ENCODE measurements around the gene SSBP3.

SSBP3 gene

GRCh38 chr1:54371038-54371941 lies 34.9 kb downstream of the SSBP3 start:
- Histone ChIP-seq H3K27me3 (ENCODE audit: control insufficient read depth in 1 of 2, insufficient read depth in 2 of 2, low read length in 2 of 2) (no peaks in the 10 kb centered on the region), H3K27ac (ENCODE audit: low read length) (no peak overlapping the region), H3K4me1 (ENCODE audit: control insufficient read depth, insufficient read depth, low read length) (peaks cover 48% of the 10 kb centered on the region), H3K9ac (ENCODE audit: low read length in 2 of 2) (no peak overlapping the region), H3K9me3 (ENCODE audit: control insufficient read depth in 2 of 2, low read length in 2 of 2) (no peaks in the 10 kb centered on the region), H3K36me3 (ENCODE audit: control insufficient read depth in 2 of 2, insufficient read depth in 2 of 2, low read length in 2 of 2) (no peaks in the 10 kb centered on the region), H3K4me3 (ENCODE audit: low read length in 2 of 2) (no peak overlapping the region)

- Histone ChIP-seq H3K4me1 (ENCODE audit: control insufficient read depth, insufficient read depth, low read length) (peaks cover 39% of the 10 kb centered on the region), H3K9ac (ENCODE audit: low read length in 2 of 2) (no peak overlapping the region), H3K4me3 (ENCODE audit: low read length in 2 of 2) (no peak overlapping the region), H3K27me3 (ENCODE audit: control insufficient read depth in 1 of 2, insufficient read depth in 2 of 2, low read length in 2 of 2) (no peaks in the 10 kb centered on the region), H3K9me3 (ENCODE audit: control insufficient read depth in 2 of 2, low read length in 2 of 2) (no peaks in the 10 kb centered on the region), H3K36me3 (ENCODE audit: control insufficient read depth in 2 of 2, insufficient read depth in 2 of 2, low read length in 2 of 2) (no peaks in the 10 kb centered on the region), H3K27ac (ENCODE audit: low read length) (no peak overlapping the region)
Observed at GRCh38 chr1:54370287-54370989, 35.8 kb downstream of the SSBP3 start.

- Histone ChIP-seq H3K27me3 (ENCODE audit: control insufficient read depth in 1 of 2, insufficient read depth in 2 of 2, low read length in 2 of 2) (no peaks in the 10 kb centered on the region), H3K9ac (ENCODE audit: low read length in 2 of 2) (no peak overlapping the region), H3K27ac (ENCODE audit: low read length) (no peak overlapping the region), H3K36me3 (ENCODE audit: control insufficient read depth in 2 of 2, insufficient read depth in 2 of 2, low read length in 2 of 2) (peaks cover 0 to 2% of the 10 kb centered on the region in 2 donors), H3K4me1 (ENCODE audit: control insufficient read depth, insufficient read depth, low read length) (peaks cover 28% of the 10 kb centered on the region), H3K9me3 (ENCODE audit: control insufficient read depth in 2 of 2, low read length in 2 of 2) (no peaks in the 10 kb centered on the region), H3K4me3 (ENCODE audit: low read length in 2 of 2) (no peak overlapping the region)
Observed at GRCh38 chr1:54367613-54368012, 38.6 kb downstream of the SSBP3 start.

DNA sequence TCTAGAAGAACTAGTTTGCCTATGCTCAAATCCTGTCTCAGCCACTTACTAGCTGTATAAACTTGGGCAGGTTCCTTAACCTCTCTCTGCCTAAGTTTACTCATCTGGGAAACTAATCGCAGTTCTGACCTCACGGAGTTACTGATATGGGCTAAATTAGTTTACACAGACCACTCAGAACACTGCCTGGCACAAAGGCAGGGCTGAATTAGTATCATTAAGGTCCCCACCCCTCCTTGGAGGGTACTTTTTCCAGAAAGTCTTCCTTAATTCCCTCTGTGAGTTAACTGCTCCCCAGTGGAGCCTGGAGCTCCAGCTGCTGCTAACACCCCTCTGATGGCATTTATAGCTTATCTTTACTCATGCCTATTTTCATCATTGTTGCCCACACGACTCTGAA lies 40.3 kb downstream of the SSBP3 start:
- Histone ChIP-seq H3K27ac (ENCODE audit: low read length) (no peak overlapping the region), H3K9me3 (ENCODE audit: control insufficient read depth in 2 of 2, low read length in 2 of 2) (no peaks in the 10 kb centered on the region), H3K9ac (ENCODE audit: low read length in 2 of 2) (no peak overlapping the region), H3K4me1 (ENCODE audit: control insufficient read depth, insufficient read depth, low read length) (peaks cover 14% of the 10 kb centered on the region), H3K27me3 (ENCODE audit: control insufficient read depth in 1 of 2, insufficient read depth in 2 of 2, low read length in 2 of 2) (no peaks in the 10 kb centered on the region), H3K36me3 (ENCODE audit: control insufficient read depth in 2 of 2, insufficient read depth in 2 of 2, low read length in 2 of 2) (peaks cover 0 to 2% of the 10 kb centered on the region in 2 donors), H3K4me3 (ENCODE audit: low read length in 2 of 2) (no peak overlapping the region)

DNA sequence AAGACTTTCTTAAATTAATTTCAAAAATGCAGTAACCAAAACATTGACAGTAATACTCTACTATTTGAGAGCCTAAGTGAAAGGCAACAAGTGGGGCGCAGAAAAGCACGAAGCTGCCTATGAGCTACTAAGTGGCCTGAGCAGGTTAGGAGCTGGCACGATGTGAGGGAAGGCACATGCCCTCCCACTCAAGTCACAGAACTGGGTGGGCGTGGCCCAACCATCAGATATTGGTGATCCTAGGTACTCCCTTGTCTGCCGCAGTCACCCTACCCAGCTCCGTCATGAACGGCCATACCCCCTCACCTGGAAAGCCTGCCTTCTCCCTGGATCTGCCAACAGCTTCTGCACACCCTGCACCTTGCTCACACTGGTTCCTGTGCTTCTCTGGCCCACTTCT lies 40.8 kb downstream of the SSBP3 start:
- H3K27me3 ChIP-seq (ENCODE audit: control insufficient read depth in 1 of 2, insufficient read depth in 2 of 2, low read length in 2 of 2) = no peaks in the 10 kb centered on the region
- H3K4me3 ChIP-seq (ENCODE audit: low read length in 2 of 2) = no peak overlapping the region
- no peak overlapping the region for H3K9ac ChIP-seq (ENCODE audit: low read length in 2 of 2)
- no peaks in the 10 kb centered on the region for H3K9me3 ChIP-seq (ENCODE audit: control insufficient read depth in 2 of 2, low read length in 2 of 2)
- H3K27ac ChIP-seq (ENCODE audit: low read length) = no peak overlapping the region
- H3K36me3 ChIP-seq (ENCODE audit: control insufficient read depth in 2 of 2, insufficient read depth in 2 of 2, low read length in 2 of 2) = peaks cover 0 to 2% of the 10 kb centered on the region in 2 donors
- H3K4me1 ChIP-seq (ENCODE audit: control insufficient read depth, insufficient read depth, low read length) = peaks cover 9% of the 10 kb centered on the region

DNA sequence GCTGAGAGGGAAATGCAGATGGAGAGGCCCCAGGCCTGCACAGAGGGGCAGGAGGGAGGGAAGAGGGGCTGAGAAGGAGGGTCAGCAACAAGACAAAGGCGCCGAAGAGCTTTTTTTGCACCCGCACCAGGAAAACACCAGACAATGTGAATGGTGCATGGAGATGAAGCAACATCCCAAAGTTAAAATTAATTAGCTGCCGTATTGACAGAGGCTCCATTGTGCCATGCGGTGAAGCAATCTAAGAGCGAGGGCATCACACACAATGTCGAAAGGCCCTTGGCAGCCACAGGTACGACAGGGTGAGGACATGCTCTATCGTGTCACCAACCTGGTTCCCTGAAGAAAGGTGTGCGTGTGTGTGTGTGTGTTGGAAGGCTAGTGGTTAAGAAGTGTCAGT lies 41.2 kb downstream of the SSBP3 start:
- Histone ChIP-seq H3K27ac (ENCODE audit: low read length) (no peak overlapping the region), H3K27me3 (ENCODE audit: control insufficient read depth in 1 of 2, insufficient read depth in 2 of 2, low read length in 2 of 2) (no peaks in the 10 kb centered on the region), H3K4me1 (ENCODE audit: control insufficient read depth, insufficient read depth, low read length) (peaks cover 6% of the 10 kb centered on the region), H3K36me3 (ENCODE audit: control insufficient read depth in 2 of 2, insufficient read depth in 2 of 2, low read length in 2 of 2) (peaks cover 0 to 2% of the 10 kb centered on the region in 2 donors), H3K9ac (ENCODE audit: low read length in 2 of 2) (no peak overlapping the region), H3K9me3 (ENCODE audit: control insufficient read depth in 2 of 2, low read length in 2 of 2) (no peaks in the 10 kb centered on the region), H3K4me3 (ENCODE audit: low read length in 2 of 2) (no peak overlapping the region)

GRCh38 chr1:54364582-54364981 lies 41.6 kb downstream of the SSBP3 start:
- Histone ChIP-seq H3K27ac (ENCODE audit: low read length) (no peak overlapping the region), H3K4me3 (ENCODE audit: low read length in 2 of 2) (no peak overlapping the region), H3K36me3 (ENCODE audit: control insufficient read depth in 2 of 2, insufficient read depth in 2 of 2, low read length in 2 of 2) (peaks cover 0 to 2% of the 10 kb centered on the region in 2 donors), H3K9me3 (ENCODE audit: control insufficient read depth in 2 of 2, low read length in 2 of 2) (no peaks in the 10 kb centered on the region), H3K27me3 (ENCODE audit: control insufficient read depth in 1 of 2, insufficient read depth in 2 of 2, low read length in 2 of 2) (no peaks in the 10 kb centered on the region), H3K4me1 (ENCODE audit: control insufficient read depth, insufficient read depth, low read length) (peaks cover 7% of the 10 kb centered on the region), H3K9ac (ENCODE audit: low read length in 2 of 2) (no peak overlapping the region)

DNA sequence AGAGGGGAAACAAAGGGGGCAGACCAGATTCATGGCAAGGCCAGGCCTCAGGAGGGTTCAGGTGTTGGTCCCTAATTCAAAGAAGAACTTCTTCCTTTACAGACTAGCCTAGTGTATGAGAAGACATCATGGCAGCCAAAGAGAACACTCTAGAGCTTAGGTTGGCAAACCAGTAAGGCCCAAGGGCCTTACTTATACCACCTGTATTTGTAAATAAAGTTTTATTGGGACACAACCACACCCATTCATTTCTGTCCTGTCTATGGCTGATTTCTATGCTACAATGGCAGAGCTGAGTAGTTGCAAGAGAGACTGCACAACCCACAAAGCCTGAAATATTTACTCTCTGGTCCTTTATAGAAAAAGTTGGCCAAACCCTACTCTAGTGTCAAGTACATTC lies 42.3 kb downstream of the SSBP3 start:
- H3K27me3 ChIP-seq (ENCODE audit: control insufficient read depth in 1 of 2, insufficient read depth in 2 of 2, low read length in 2 of 2) = no peaks in the 10 kb centered on the region
- no peaks in the 10 kb centered on the region for H3K9me3 ChIP-seq (ENCODE audit: control insufficient read depth in 2 of 2, low read length in 2 of 2)
- no peak overlapping the region for H3K27ac ChIP-seq (ENCODE audit: low read length)
- peaks cover 14% of the 10 kb centered on the region for H3K4me1 ChIP-seq (ENCODE audit: control insufficient read depth, insufficient read depth, low read length)
- H3K4me3 ChIP-seq (ENCODE audit: low read length in 2 of 2) = no peak overlapping the region
- H3K9ac ChIP-seq (ENCODE audit: low read length in 2 of 2) = no peak overlapping the region
- peaks cover 0 to 2% of the 10 kb centered on the region in 2 donors for H3K36me3 ChIP-seq (ENCODE audit: control insufficient read depth in 2 of 2, insufficient read depth in 2 of 2, low read length in 2 of 2)

DNA sequence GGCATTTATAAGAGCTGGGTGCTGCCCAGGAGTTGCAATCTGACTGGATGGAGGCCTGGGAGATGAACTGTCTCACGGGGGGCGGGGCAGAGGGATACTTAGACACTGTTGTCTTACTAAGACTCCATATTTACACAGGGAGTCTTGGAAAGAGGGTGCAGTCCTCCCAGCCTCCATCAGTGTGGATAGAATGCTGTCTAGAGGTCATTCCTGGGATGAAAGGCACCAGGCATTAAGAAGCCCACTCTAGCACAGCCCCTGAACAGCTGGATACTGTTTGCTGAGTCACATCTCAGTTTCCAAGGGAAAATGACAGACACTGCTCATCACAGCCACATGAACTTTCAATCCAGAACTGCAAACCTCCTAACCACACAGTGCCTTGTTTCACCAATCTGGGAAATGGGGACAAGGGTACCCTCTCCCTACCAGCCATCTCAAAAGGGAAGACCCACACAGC lies 43.3 kb downstream of the SSBP3 start:
- Histone ChIP-seq H3K27ac (ENCODE audit: low read length) (no peak overlapping the region), H3K4me1 (ENCODE audit: control insufficient read depth, insufficient read depth, low read length) (peaks cover 21% of the 10 kb centered on the region), H3K27me3 (ENCODE audit: control insufficient read depth in 1 of 2, insufficient read depth in 2 of 2, low read length in 2 of 2) (no peaks in the 10 kb centered on the region), H3K9ac (ENCODE audit: low read length in 2 of 2) (no peak overlapping the region), H3K9me3 (ENCODE audit: control insufficient read depth in 2 of 2, low read length in 2 of 2) (no peaks in the 10 kb centered on the region), H3K4me3 (ENCODE audit: low read length in 2 of 2) (no peak overlapping the region), H3K36me3 (ENCODE audit: control insufficient read depth in 2 of 2, insufficient read depth in 2 of 2, low read length in 2 of 2) (peaks cover 0 to 5% of the 10 kb centered on the region in 2 donors)

DNA sequence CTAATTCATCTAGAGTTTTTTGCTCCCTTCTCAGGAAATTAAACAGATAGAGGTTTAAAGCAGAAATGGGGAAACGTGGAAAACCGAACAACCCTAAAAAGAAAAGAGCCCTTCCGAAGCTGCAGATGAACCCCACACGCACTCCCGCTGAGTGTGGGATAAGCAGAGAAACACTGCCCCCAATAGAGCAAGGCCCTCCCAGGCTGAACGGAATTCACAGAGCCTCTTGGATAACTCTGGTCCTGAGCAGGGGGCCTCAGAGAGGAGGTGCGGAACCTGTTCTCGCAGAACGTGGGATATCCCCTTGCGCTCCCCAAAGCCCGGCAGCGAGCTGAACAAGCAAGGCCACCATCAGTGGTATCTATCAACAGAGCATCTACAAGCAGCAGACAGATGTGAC lies 44.9 kb downstream of the SSBP3 start:
- Histone ChIP-seq H3K27ac (ENCODE audit: low read length) (no peak overlapping the region), H3K4me3 (ENCODE audit: low read length in 2 of 2) (no peak overlapping the region), H3K36me3 (ENCODE audit: control insufficient read depth in 2 of 2, insufficient read depth in 2 of 2, low read length in 2 of 2) (peaks cover 0 to 6% of the 10 kb centered on the region in 2 donors), H3K4me1 (ENCODE audit: control insufficient read depth, insufficient read depth, low read length) (peaks cover 32% of the 10 kb centered on the region), H3K9me3 (ENCODE audit: control insufficient read depth in 2 of 2, low read length in 2 of 2) (no peaks in the 10 kb centered on the region), H3K27me3 (ENCODE audit: control insufficient read depth in 1 of 2, insufficient read depth in 2 of 2, low read length in 2 of 2) (no peaks in the 10 kb centered on the region), H3K9ac (ENCODE audit: low read length in 2 of 2) (no peak overlapping the region)

All from stomach smooth muscle (tissue), 2 donors.